Epithelial cell of prostate (primary cell): ENCODE results near the gene UQCC3.

ENCODE experiments used
- DNase-seq: peaks from one replicate; pipeline ENCODE4 v3.0.0-alpha.2; 2011; ENCODE audit warnings: low read depth, low spot score
- H3K27ac ChIP-seq: fragments of 450-650 bp; 2 replicates; pipeline ENCODE4 v1.5.1; 2017; ENCODE audit warnings: mild to moderate bottlenecking

UQCC3 gene

GRCh38 chr11:62719302-62719978, 48.0 kb downstream of the UQCC3 start:
- H3K27ac ChIP-seq, result no peak overlapping the region
- DNase-seq, result no peak

- no peak overlapping the region for H3K27ac ChIP-seq
These were observed 50.5 kb downstream of the UQCC3 start for GRCh38 chr11:62721994-62722393.

More at GRCh38 chr11:62721994-62722393, 50.5 kb downstream of the UQCC3 start:
- DNase-seq, result no peak
